AG09319 (cell line): Measurements from ENCODE around the gene KAT7.
A peak's percentile ranks its signal among the peaks of the same experiment; 100 is the strongest.

ENCODE experiments used
- DNase-seq: peaks from one replicate; pipeline ENCODE4 v3.0.0-alpha.2; 2010; ENCODE audit warnings: low read depth; ENCODE audit errors: extremely low read depth
- TF ChIP-seq, protein P1 (sequence below): IDR thresholded peaks from 2 replicates; pipeline ENCODE4 v1.5.1; 2011; ENCODE audit warnings: low read depth, mild to moderate bottlenecking, inconsistent platforms, low read length, moderate library complexity

The KAT7 gene

DNA sequence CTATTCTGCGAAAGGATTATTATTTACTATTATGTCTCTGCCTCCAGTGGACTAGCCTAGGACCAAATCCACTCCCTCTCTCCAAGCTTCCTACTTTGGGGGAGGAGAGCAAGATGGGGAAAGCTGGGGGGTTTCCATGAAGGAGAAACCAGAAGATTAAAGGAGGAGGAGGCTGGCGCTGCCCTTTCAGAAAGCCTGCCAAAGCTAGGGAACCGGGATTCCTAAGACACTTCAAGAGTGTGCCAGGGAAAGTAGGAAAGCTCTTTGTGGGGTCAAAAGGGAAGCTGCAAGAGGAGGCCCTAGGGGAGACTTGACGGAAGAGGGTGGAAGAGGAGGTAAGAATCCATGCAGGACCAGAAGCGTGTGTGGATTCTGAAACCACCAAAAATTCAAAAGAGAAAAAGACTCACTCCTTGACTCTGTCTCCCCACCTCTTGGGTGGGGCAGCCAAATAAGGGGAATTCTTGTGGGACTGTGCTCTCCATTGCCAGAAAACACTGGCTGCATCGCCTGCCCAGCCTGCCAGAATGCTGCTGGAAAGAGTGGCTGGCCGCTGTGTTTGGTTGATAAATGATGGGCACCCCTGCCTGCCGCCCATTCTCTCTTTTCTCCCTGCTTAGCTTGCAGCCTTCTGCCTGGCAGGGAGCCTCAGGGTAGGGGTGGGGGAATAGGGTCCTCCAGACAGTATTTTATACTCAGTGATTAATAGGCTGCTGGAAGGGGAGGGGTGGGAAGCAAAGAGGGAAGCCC is 11.8 kb upstream of the KAT7 start:
- DNase-seq = no peak
- TF ChIP-seq, protein P1, sequence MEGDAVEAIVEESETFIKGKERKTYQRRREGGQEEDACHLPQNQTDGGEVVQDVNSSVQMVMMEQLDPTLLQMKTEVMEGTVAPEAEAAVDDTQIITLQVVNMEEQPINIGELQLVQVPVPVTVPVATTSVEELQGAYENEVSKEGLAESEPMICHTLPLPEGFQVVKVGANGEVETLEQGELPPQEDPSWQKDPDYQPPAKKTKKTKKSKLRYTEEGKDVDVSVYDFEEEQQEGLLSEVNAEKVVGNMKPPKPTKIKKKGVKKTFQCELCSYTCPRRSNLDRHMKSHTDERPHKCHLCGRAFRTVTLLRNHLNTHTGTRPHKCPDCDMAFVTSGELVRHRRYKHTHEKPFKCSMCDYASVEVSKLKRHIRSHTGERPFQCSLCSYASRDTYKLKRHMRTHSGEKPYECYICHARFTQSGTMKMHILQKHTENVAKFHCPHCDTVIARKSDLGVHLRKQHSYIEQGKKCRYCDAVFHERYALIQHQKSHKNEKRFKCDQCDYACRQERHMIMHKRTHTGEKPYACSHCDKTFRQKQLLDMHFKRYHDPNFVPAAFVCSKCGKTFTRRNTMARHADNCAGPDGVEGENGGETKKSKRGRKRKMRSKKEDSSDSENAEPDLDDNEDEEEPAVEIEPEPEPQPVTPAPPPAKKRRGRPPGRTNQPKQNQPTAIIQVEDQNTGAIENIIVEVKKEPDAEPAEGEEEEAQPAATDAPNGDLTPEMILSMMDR = no peak

GRCh38 chr17:49777563-49777962 is 10.9 kb upstream of the KAT7 start:
- TF ChIP-seq, protein P1 = no peak
- no peak for DNase-seq

- TF ChIP-seq, protein P1 = no peak
- no peak for DNase-seq
These were observed 9.2 kb upstream of the KAT7 start for GRCh38 chr17:49779156-49779738.

DNA sequence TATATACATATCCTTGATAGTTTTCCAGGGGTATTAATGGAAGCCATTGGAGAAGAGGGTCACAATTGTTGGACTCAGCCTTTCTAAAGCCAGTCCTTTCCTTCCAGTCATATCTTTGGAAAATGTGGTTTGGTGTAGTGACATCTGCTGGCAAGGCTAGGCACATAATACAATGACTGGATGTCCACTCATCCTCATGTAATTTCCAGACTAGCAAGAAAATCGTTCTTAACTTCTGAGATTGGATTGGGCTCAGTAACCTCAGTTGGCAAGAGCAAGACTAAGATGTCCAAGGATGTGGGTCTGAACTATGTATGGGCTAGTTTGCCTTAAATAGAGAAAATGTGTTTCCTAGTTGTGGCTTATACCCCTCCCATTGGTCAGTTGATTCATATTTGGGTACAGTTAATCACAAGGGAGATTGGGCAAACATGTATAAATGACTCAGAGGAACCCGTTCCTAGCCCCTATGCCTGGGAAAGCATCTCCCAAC is 8.7 kb upstream of the KAT7 start:
- DNase-seq = peak; percentile 49
- TF ChIP-seq, protein P1 = peak; percentile 66

DNA sequence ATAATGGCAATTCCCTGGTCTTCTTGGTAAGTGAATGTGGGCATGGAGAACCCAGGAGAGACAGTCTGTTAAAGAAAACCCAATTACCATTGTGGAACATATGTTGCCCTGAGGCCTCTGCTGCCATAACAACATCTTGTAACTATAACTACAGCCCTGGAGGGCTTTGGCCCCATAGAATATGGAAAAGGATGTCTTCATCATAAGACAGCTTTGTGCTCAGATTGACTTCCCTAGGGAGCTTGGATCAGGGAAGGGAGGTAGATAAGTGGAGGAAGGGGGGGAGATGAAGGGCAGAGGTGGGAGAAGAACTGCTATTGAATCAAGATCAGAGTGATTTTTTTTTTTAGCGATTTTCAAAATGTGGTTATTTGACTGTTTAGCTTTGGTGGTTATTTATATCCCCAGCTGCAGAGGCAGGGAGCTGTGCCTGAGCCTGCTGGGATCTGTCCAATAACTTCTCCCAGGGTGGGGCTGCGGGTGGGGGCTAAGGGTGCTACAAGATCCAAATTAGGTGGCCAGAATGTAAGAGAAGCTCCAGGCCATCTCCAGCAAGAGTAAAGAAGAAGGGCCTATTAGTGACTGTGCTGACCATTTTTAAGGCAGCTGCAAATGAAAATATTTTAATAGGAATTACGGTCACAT is 5.3 kb upstream of the KAT7 start:
- no peak for DNase-seq
- TF ChIP-seq, protein P1 = no peak

- no peak for DNase-seq
- TF ChIP-seq, protein P1 = no peak
These were observed 4.7 kb upstream of the KAT7 start for GRCh38 chr17:49783791-49784190.

DNA sequence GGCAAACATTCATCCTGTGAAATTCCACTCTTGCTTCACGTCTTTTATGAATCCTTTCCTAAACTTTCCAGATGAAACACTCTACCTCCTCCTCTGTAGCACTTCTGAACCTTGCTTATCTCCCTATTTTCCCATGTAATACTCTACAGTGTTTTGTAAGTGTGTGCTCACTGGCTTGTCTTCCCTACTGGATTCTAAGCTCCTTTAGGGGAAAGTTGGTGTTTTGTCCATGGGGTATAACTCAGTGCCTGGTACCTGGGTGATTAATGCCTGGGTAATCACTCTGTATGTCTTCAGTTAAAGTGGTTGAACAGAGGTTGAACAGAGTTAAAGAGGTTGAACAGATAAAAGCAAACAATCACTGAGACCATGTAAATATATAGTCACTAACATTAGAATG is 3.8 kb upstream of the KAT7 start:
- TF ChIP-seq, protein P1 = no peak
- DNase-seq = no peak
